Effector memory CD8-positive, alpha-beta T cell (primary cell): ENCODE measurements around the gene TYMP.
A peak's percentile ranks its signal among the peaks of the same experiment; 100 is the strongest.

Experiments used
- ATAC-seq: fragments of 150-1000 bp; cut with Tn5 transposase; replicated peaks from 2 replicates; pipeline ENCODE4 v1.10.0; 2021; ENCODE audit warnings: mild to moderate bottlenecking, moderate library complexity
- DNase-seq, 3 experiments: peaks; one replicate each; pipeline ENCODE4 v3.0.0; 2021
- H3K27ac Mint-ChIP-seq, 2 donors: one replicate each; pipeline ENCODE4 v1.8.0; 2022; ENCODE audit warnings: mild to moderate bottlenecking in 2 of 2, mixed read lengths in 2 of 2, moderate library complexity in 2 of 2
- H3K27me3 Mint-ChIP-seq, 2 donors: one replicate each; pipeline ENCODE4 v1.8.0; 2022; ENCODE audit warnings: mixed read lengths in 2 of 2
- H3K36me3 Mint-ChIP-seq: one replicate; pipeline ENCODE4 v1.8.0; 2022; ENCODE audit warnings: mild to moderate bottlenecking, moderate library complexity, mixed read lengths; ENCODE audit not compliant: insufficient read depth
- H3K4me1 Mint-ChIP-seq, 2 donors: one replicate each; pipeline ENCODE4 v1.8.0; 2022; ENCODE audit warnings: low read depth in 2 of 2, mixed read lengths in 2 of 2
- H3K4me3 Mint-ChIP-seq, 2 donors: one replicate each; pipeline ENCODE4 v1.8.0; 2022; ENCODE audit warnings: mild to moderate bottlenecking in 2 of 2, mixed read lengths in 2 of 2, moderate library complexity in 2 of 2
- H3K9me3 Mint-ChIP-seq, 2 donors: one replicate each; pipeline ENCODE4 v1.8.0; 2022; ENCODE audit warnings: mixed read lengths in 2 of 2

TYMP gene

GRCh38 chr22:50489363-50490243, 40.2 kb downstream of the TYMP start:
- Mint-ChIP-seq H3K4me1 (peaks cover 0 to 3% of the 10 kb centered on the region in 2 donors), H3K36me3 (no peaks in the 10 kb centered on the region), H3K4me3 (no peak overlapping the region), H3K9me3 (no peaks in the 10 kb centered on the region), H3K27ac (no peak overlapping the region), H3K27me3 (peaks cover 6 to 23% of the 10 kb centered on the region in 2 donors)
- ATAC-seq = no peak
- no peak for DNase-seq

GRCh38 chr22:50488886-50489285, 40.9 kb downstream of the TYMP start:
- no peaks in the 10 kb centered on the region for H3K9me3 Mint-ChIP-seq

GRCh38 chr22:50488006-50488677, 41.7 kb downstream of the TYMP start:
- Mint-ChIP-seq H3K27me3 (peaks cover 6 to 23% of the 10 kb centered on the region in 2 donors), H3K27ac (no peak overlapping the region), H3K4me1 (peaks cover 0 to 3% of the 10 kb centered on the region in 2 donors), H3K36me3 (no peaks in the 10 kb centered on the region), H3K4me3 (no peak overlapping the region), H3K9me3 (no peaks in the 10 kb centered on the region)
- DNase-seq (no peak), ATAC-seq (no peak)

More at GRCh38 chr22:50488886-50489285, 40.9 kb downstream of the TYMP start:
- DNase-seq (no peak), ATAC-seq (no peak)
- H3K4me1 Mint-ChIP-seq = peaks cover 0 to 3% of the 10 kb centered on the region in 2 donors
- H3K4me3 Mint-ChIP-seq = no peak overlapping the region
- H3K27ac Mint-ChIP-seq = no peak overlapping the region
- H3K27me3 Mint-ChIP-seq = peaks cover 6 to 23% of the 10 kb centered on the region in 2 donors
- no peaks in the 10 kb centered on the region for H3K36me3 Mint-ChIP-seq

GRCh38 chr22:50487290-50488005, 42.4 kb downstream of the TYMP start:
- DNase-seq (no peak), ATAC-seq (no peak)
- H3K9me3 Mint-ChIP-seq = no peaks in the 10 kb centered on the region
- peaks cover 0 to 3% of the 10 kb centered on the region in 2 donors for H3K4me1 Mint-ChIP-seq
- no peak overlapping the region for H3K4me3 Mint-ChIP-seq
- peaks cover 3% of the 10 kb centered on the region for H3K36me3 Mint-ChIP-seq
- H3K27me3 Mint-ChIP-seq = peaks cover 6 to 23% of the 10 kb centered on the region in 2 donors
- H3K27ac Mint-ChIP-seq = no peak overlapping the region

- Mint-ChIP-seq H3K4me3 (peak within 1 kb of the TSS in 1 of 2 donors; percentile 13), H3K27ac (peak within 1 kb of the TSS in 1 of 2 donors; percentile 28), H3K36me3 (peaks cover 3% of the 10 kb centered on the region), H3K4me1 (peaks cover 0 to 5% of the 10 kb centered on the region in 2 donors), H3K27me3 (peaks cover 6 to 23% of the 10 kb centered on the region in 2 donors), H3K9me3 (no peaks in the 10 kb centered on the region)
- ATAC-seq = no peak
- DNase-seq = no peak
These were observed 43.1 kb downstream of the TYMP start, which contains the start of gene MIOX for GRCh38 chr22:50486561-50487289. TSS of gene MIOX (plus strand) at chr22:50486859. CDS start at chr22:50486898, 39 bp downstream.

- no peak for ATAC-seq
- peaks cover 0 to 2% of the 10 kb centered on the region in 2 donors for H3K4me1 Mint-ChIP-seq
- H3K4me3 Mint-ChIP-seq = no peak overlapping the region
- peaks cover 3% of the 10 kb centered on the region for H3K36me3 Mint-ChIP-seq
- no peaks in the 10 kb centered on the region for H3K9me3 Mint-ChIP-seq
- H3K27me3 Mint-ChIP-seq = peaks cover 6 to 23% of the 10 kb centered on the region in 2 donors
- no peak overlapping the region for H3K27ac Mint-ChIP-seq
- no peak for DNase-seq
These were observed 44.3 kb downstream of the TYMP start for GRCh38 chr22:50485221-50486131.

GRCh38 chr22:50483977-50484853, 45.6 kb downstream of the TYMP start:
- peaks cover 0 to 6% of the 10 kb centered on the region in 2 donors for H3K4me1 Mint-ChIP-seq
- ATAC-seq = no peak
- H3K4me3 Mint-ChIP-seq = no peak overlapping the region
- H3K9me3 Mint-ChIP-seq = no peaks in the 10 kb centered on the region
- H3K27ac Mint-ChIP-seq = no peak overlapping the region
- H3K36me3 Mint-ChIP-seq = peaks cover 3% of the 10 kb centered on the region
- peaks cover 6 to 28% of the 10 kb centered on the region in 2 donors for H3K27me3 Mint-ChIP-seq
- no peak for DNase-seq

- ATAC-seq (no peak), DNase-seq (no peak)
- Mint-ChIP-seq H3K27ac (no peak overlapping the region), H3K9me3 (no peaks in the 10 kb centered on the region), H3K27me3 (peaks cover 6 to 28% of the 10 kb centered on the region in 2 donors), H3K36me3 (peaks cover 3% of the 10 kb centered on the region), H3K4me1 (peaks cover 0 to 6% of the 10 kb centered on the region in 2 donors), H3K4me3 (no peak overlapping the region)
These were observed 46.3 kb downstream of the TYMP start for GRCh38 chr22:50483556-50483955.

GRCh38 chr22:50483106-50483505, 46.7 kb downstream of the TYMP start:
- peaks cover 6 to 28% of the 10 kb centered on the region in 2 donors for H3K27me3 Mint-ChIP-seq
- peaks cover 0 to 6% of the 10 kb centered on the region in 2 donors for H3K4me1 Mint-ChIP-seq
- no peak for ATAC-seq
- DNase-seq = no peak
- peaks cover 3% of the 10 kb centered on the region for H3K36me3 Mint-ChIP-seq
- no peaks in the 10 kb centered on the region for H3K9me3 Mint-ChIP-seq
- no peak overlapping the region for H3K27ac Mint-ChIP-seq
- peak overlapping the region in 1 of 2 donors; percentile 12 for H3K4me3 Mint-ChIP-seq

- peaks cover 0 to 6% of the 10 kb centered on the region in 2 donors for H3K4me1 Mint-ChIP-seq
- DNase-seq (no peak), ATAC-seq (no peak)
- peaks cover 6 to 24% of the 10 kb centered on the region in 2 donors for H3K27me3 Mint-ChIP-seq
- H3K9me3 Mint-ChIP-seq = no peaks in the 10 kb centered on the region
- H3K4me3 Mint-ChIP-seq = peak overlapping the region; percentile 69 to 72
- peaks cover 3% of the 10 kb centered on the region for H3K36me3 Mint-ChIP-seq
- no peak overlapping the region for H3K27ac Mint-ChIP-seq
These were observed 47.4 kb downstream of the TYMP start for GRCh38 chr22:50482107-50483074.
